LNCaP clone FGC (cell line): ENCODE data around the gene TMEM271.
"Not testable (repeated sequence)": the region's sequence is repeated elsewhere in the genome, so short reads cannot be mapped to it uniquely, and the experiment has no call there.

Source experiments
- DNase-seq: peaks from one replicate; pipeline ENCODE4 v3.0.0-alpha.2; 2011; ENCODE audit warnings: low read depth
- H3K4me3 ChIP-seq: 2 replicates; pipeline ENCODE4 v1.5.1; 2011; ENCODE audit warnings: mild to moderate bottlenecking, low read depth, low read length, control low read depth
- TF ChIP-seq, protein P1 (sequence below): IDR thresholded peaks from 2 replicates; pipeline ENCODE4 v1.5.1; 2012; ENCODE audit warnings: mild to moderate bottlenecking; ENCODE audit not compliant: control insufficient read depth, insufficient read depth; ENCODE audit errors: extremely low read depth

Gene TMEM271

DNA sequence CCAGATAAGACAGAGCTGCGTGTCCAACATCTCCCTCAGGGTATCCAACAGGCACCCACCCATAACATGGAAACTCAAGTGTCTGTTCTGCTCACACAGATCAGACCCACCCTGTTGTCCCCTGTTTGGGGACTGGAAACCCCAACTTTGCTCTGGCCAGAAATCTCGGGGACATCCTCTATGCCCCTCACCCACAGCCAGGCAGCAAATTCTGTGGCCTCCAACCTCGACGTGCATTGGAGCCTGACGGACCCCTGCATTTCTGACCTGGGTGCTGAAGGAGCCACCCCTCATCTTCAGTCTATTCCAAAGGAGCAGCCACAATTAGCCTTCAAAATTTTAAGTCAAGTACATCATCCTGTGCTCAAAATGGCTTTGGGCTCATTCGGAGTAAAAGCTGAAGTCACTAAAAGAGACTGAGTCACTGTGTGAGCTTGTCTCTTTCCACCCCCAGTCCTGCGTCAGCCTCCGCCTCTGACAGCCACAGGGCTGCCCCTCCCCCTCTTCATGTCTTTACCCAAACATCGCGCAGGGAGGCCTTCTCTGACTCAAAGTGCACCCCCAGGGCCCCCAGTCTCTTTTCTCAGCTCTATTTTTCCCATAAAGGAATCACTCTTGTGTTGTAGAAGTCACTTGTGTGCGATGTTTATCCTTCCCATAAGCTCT, 24.9 kb upstream of the TMEM271 start:
- no peak for DNase-seq
- TF ChIP-seq, protein P1, sequence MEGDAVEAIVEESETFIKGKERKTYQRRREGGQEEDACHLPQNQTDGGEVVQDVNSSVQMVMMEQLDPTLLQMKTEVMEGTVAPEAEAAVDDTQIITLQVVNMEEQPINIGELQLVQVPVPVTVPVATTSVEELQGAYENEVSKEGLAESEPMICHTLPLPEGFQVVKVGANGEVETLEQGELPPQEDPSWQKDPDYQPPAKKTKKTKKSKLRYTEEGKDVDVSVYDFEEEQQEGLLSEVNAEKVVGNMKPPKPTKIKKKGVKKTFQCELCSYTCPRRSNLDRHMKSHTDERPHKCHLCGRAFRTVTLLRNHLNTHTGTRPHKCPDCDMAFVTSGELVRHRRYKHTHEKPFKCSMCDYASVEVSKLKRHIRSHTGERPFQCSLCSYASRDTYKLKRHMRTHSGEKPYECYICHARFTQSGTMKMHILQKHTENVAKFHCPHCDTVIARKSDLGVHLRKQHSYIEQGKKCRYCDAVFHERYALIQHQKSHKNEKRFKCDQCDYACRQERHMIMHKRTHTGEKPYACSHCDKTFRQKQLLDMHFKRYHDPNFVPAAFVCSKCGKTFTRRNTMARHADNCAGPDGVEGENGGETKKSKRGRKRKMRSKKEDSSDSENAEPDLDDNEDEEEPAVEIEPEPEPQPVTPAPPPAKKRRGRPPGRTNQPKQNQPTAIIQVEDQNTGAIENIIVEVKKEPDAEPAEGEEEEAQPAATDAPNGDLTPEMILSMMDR: no peak

DNA sequence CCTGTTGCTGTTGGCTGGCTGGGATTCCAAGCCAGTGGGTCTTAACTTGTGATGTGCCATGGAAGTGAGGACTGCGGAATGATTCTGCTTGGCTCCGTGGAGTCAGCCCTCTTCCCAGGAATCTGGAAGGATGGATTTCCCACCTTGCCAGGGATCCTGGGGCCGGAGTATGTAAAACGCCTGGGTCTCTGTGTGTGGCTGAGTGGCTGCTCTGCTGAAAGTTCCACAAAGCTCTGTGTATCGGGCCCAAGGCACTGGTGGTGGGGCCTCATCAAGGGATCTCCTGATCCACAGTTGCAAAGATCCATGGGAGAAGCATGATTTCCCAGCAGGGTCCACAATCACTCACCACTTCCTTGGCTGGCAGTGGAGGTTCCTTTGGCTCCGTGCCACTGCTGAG, 24.1 kb upstream of the TMEM271 start:
- no peak for DNase-seq
- TF ChIP-seq, protein P1: no peak
- H3K4me3 ChIP-seq: no peak overlapping the region

More for the DNA sequence above, 24.9 kb upstream of the TMEM271 start:
- no peak overlapping the region for H3K4me3 ChIP-seq

DNA sequence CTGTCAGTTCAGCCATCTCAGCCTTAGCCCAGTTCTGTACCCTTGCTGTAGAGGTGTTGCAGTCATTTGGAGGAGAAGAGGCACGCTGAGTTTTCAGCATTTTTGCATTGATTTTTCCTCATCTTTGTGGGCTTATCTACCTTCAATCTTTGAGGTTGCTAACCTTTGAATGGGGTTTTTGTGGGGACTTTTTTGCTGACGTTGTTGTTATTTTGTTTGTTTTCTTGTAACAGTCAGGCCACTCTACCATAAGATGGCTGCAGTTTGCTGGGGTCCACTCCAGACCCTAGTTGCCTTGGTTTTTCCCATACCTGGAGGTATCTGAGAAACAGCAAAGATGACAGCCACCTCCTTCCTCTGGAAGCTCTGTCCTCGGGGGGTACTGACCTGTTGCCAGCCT, 22.8 kb upstream of the TMEM271 start:
- TF ChIP-seq, protein P1: no peak
- no peak for DNase-seq
- H3K4me3 ChIP-seq: no peak overlapping the region

DNA sequence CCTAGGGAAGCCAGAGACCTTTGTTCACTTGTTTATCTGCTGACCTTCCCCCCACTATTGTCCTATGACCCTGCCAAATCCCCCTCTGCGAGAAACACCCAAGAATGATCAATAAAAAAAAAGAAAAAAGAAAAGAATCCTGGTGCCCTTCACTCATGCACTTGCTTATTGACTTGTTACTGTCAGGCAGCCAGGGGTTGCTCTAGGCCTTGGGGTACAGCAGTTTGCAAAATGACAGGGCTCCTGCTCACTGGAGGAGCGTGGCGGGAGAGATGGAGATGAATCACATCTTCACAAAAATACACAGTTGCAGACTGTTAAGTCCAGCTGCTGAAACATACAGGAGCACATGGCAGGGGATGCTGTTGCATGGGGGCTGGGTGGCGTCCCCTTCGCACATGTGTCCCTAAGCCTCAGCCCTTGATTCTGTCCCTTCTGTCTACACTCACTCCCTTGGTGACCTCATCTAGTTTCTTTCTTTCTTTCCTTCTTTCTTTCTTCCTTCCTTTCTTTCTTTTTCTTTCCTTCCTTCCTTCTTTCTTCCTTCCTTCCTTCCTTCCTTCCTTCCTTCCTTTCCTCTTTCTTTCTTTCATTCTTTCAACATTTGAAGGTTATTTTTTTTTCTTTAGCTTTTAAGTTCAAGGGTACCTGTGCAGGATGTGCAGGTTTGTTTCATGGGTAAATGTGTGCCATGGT, 16.9 kb upstream of the TMEM271 start:
- no peak overlapping the region for H3K4me3 ChIP-seq
- TF ChIP-seq, protein P1: no peak
- DNase-seq: no peak

DNA sequence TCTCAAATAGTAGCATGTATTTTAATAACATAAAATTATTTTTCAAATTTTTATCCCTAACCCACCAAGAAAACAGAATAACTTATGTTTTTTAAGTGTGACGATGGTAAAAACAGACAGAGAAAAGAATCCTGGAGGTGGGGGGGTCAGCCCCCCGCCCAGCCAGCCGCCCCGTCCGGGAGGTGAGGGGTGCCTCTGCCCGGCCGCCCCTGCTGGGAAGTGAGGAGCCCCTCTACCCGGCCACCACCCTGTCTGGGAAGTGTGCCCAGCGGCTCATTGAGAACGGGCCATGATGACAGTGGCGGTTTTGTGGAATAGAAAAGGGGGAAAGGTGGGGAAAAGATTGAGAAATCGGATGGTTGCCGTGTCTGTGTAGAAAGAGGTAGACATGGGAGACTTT, 16.1 kb upstream of the TMEM271 start:
- not testable (repeated sequence) for H3K4me3 ChIP-seq, DNase-seq

DNA sequence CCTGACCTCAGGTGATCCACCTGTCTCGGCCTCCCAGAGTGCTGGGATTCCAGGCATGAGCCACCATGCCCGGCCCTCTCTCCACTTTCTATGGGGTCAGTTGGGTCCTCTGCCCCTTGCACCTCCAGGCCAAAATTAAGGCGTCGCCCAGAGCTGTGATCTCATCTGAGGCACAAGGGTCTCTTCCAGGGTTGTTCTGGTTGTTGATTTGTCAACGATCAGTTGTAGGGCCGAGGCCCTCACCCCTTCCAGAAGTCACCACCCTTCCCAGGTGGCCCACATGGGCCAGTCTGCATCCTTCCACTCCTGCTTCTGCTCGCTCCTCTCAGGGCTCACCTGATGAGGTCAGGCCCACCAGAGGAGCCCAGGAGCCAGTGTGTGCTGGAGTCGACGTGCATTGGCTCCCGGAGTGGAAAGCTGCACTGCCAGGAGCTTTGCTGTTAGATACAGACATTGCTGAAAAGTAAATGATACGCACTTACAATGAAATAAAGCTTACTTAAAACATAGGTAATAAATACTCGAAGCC, 14.3 kb upstream of the TMEM271 start:
- TF ChIP-seq, protein P1: no peak
- DNase-seq: no peak
- no peak overlapping the region for H3K4me3 ChIP-seq

DNA sequence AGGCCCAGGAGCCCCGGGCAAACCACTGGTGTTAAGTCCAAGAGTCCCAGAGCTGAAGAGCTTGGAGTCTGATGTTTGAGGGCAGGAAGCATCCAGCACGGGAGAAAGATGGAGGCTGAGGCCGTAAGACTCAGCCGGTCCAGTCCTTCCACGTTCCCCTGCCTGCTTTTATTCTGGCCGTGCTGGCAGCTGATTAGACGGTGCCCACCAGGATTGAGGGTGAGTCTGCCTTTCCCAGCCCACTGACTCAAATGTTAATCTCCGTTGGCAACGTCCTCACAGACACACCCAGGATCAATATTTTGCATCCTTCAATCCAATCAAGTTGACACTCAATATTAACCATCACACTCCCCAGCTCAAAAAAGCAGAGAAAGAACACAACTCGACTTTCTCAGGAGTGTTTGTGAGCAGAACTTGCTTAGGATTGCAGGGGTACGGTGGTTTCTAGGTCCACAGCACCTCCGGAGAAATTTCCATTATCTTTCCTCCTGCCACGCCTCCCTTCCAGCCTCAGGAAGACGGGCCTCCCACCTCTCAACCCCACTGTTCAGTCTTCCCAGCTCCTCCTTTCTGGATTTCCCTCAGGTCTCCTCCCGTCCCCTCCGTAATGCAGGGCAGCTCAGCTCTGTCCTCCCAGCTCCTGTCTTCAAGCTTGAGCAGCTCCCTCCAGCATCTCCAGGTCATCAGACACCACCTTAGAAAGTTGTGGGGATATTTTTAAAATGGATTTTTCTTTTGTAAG, 13.3 kb upstream of the TMEM271 start:
- DNase-seq: no peak
- TF ChIP-seq, protein P1: no peak
- H3K4me3 ChIP-seq: no peak overlapping the region
